Measurements from ENCODE around the gene CHN2. TPM values are rescaled to one million over a fixed set of nuclear protein-coding genes. Genes with fewer than 3 reads are reported as not detected.
A peak's percentile ranks its signal among the peaks of the same experiment; 100 is the strongest.

The CHN2 gene
- total RNA-seq, 1 donor from 2014 or later: 5.7 TPM

- Histone ChIP-seq H3K4me3 (ENCODE audit: low read depth, low read length) (no peak overlapping the region), H3K36me3 (ENCODE audit: control insufficient read depth, insufficient read depth, low read length) (no peaks in the 10 kb centered on the region), H3K27me3 (ENCODE audit: control insufficient read depth, insufficient read depth, low read length) (no peaks in the 10 kb centered on the region)
- DNase-seq (ENCODE audit: low read depth): no peak
- no peak for TF ChIP-seq CTCF (IDR thresholded peaks at IDR 0.05; ENCODE audit: insufficient read depth, low read length, poor library complexity, severe bottlenecking)
Observed at GRCh38 chr7:29290829-29291228, 96.3 kb downstream of the CHN2 start.

- Histone ChIP-seq H3K4me3 (ENCODE audit: low read depth, low read length) (no peak overlapping the region), H3K36me3 (ENCODE audit: control insufficient read depth, insufficient read depth, low read length) (no peaks in the 10 kb centered on the region), H3K27me3 (ENCODE audit: control insufficient read depth, insufficient read depth, low read length) (no peaks in the 10 kb centered on the region)
- TF ChIP-seq CTCF (IDR thresholded peaks at IDR 0.05; ENCODE audit: insufficient read depth, low read length, poor library complexity, severe bottlenecking): no peak
- DNase-seq (ENCODE audit: low read depth): no peak
Observed at GRCh38 chr7:29291723-29292618, 97.4 kb downstream of the CHN2 start.

GRCh38 chr7:29292886-29293658 lies 98.5 kb downstream of the CHN2 start:
- no peaks in the 10 kb centered on the region for H3K27me3 ChIP-seq (ENCODE audit: control insufficient read depth, insufficient read depth, low read length)
- TF ChIP-seq CTCF (IDR thresholded peaks at IDR 0.05; ENCODE audit: insufficient read depth, low read length, poor library complexity, severe bottlenecking): no peak

DNA sequence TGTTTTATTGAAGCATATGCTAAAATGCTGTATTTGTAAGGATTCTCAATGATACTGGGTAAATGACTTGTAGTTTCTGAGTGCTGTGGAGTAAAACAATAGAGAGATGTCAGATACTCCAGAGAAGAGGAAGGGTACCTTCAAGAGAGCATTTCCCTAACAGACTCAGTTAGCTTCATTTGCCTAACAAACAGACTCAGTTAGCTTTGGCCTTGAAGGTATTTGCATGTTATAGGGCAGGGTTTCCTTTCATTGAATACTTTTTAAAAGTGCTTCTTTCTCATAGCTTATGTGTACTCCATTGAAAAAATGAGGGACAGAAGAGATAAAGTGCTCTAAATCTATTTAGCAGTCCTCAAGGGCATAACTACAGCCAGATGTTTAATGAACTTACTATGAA lies 101.8 kb downstream of the CHN2 start:
- TF ChIP-seq CTCF (IDR thresholded peaks at IDR 0.05; ENCODE audit: insufficient read depth, low read length, poor library complexity, severe bottlenecking): no peak
- Histone ChIP-seq H3K36me3 (ENCODE audit: control insufficient read depth, insufficient read depth, low read length) (no peaks in the 10 kb centered on the region), H3K27me3 (ENCODE audit: control insufficient read depth, insufficient read depth, low read length) (no peaks in the 10 kb centered on the region), H3K4me3 (ENCODE audit: low read depth, low read length) (no peak overlapping the region)
- DNase-seq (ENCODE audit: low read depth): no peak

More at GRCh38 chr7:29292886-29293658, 98.5 kb downstream of the CHN2 start:
- H3K36me3 ChIP-seq (ENCODE audit: control insufficient read depth, insufficient read depth, low read length): no peaks in the 10 kb centered on the region
- no peak overlapping the region for H3K4me3 ChIP-seq (ENCODE audit: low read depth, low read length)
- DNase-seq (ENCODE audit: low read depth): no peak

GRCh38 chr7:29297194-29297890 lies 102.8 kb downstream of the CHN2 start:
- H3K27me3 ChIP-seq (ENCODE audit: control insufficient read depth, insufficient read depth, low read length): no peaks in the 10 kb centered on the region
- H3K4me3 ChIP-seq (ENCODE audit: low read depth, low read length): no peak overlapping the region
- no peak for DNase-seq (ENCODE audit: low read depth)
- TF ChIP-seq CTCF (IDR thresholded peaks at IDR 0.05; ENCODE audit: insufficient read depth, low read length, poor library complexity, severe bottlenecking): peak; percentile 13
- no peaks in the 10 kb centered on the region for H3K36me3 ChIP-seq (ENCODE audit: control insufficient read depth, insufficient read depth, low read length)

Data from kidney epithelial cell (primary cell).